Measurements from ENCODE around the gene AP1S3. TPM values are rescaled to one million over a fixed set of nuclear protein-coding genes. Genes with fewer than 3 reads are reported as not detected.

Gene AP1S3
- total RNA-seq, 1 experiment from 2014 or later = 185 TPM

DNA sequence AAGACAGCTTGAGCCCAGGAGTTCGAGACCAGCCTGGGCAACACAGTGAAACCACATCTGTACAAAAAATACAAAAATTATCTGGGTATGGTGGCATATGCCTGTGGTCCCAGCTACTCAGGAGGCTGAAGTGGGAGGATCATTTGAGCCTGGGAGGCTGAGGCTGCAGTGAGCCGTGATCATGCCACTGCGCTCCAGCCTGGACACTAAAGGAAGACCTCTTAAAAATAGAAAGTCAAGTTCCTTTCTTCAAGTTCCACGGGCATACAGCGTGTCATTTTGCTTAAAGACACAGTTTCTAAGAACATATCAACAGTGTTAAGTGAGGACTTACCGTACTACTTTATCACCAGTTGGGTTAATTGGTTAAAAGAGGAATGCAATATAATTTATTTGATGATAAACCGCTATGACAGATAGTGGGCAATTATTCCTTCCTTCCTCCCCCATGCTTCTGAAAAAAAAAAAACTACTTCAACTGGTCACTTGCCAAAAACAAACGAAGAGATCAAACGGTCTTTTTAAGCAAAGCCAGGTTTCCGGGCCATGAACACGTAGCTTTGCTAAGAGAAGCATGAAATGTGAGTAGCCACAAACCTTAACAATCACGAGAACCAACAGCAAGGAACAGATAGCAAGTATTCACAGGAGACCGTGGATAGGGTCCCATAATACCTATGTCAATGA is 21.4 kb downstream of the AP1S3 start:
- CTCF ChIA-PET = interaction anchor here (0.9 kb wide), 1 partner anchor 8 kb away, joined by 3 read pairs; no protein-coding TSS in a partner anchor
- intact Hi-C loops (cut with micrococcal nuclease) = loop anchor here (1.0 kb wide), 1 partner anchor 45 kb away; no protein-coding TSS in a partner anchor
- no peak overlapping the region for H2AFZ ChIP-seq (ENCODE audit: low read depth, low read length, poor library complexity, severe bottlenecking)
- H4K20me1 ChIP-seq (ENCODE audit: insufficient read depth) = peaks cover 4% of the 10 kb centered on the region; the same call in 1 of the 2 replicates
- peaks cover 95% of the 10 kb centered on the region for H3K79me2 ChIP-seq (ENCODE audit: insufficient read depth, low read length)
- RAD21 ChIA-PET (ENCODE audit: low non-redundant PET in 1 of 2, low total read pairs in 2 of 2, uncharacterized antibody in 2 of 2, unreplicated experiment in 2 of 2) = interaction anchor here in 1 of 2 experiments (0.6 kb wide), 1 partner anchor 998 kb away, joined by 3 read pairs; no protein-coding TSS in a partner anchor
- H3K4me3 ChIP-seq (replicated peaks in 1 of 2; ENCODE audit: low read depth in 1 of 2, low read length in 2 of 2) = peak overlapping the region; percentile 20 to 37
- H3K4me2 ChIP-seq (ENCODE audit: low read length) = peak overlapping the region; percentile 53
- H3K27ac ChIP-seq (ENCODE audit: low read depth, low read length) = peak overlapping the region; percentile 99
- peak; percentile 48 for ATAC-seq
- POLR2A ChIA-PET = interaction anchor here (1.1 to 1.2 kb wide), 2 partner anchors 8 to 56 kb away, joined by 3 read pairs; no protein-coding TSS in a partner anchor
- peaks cover 84 to 96% of the 10 kb centered on the region in 2 experiments for H3K4me1 ChIP-seq (ENCODE audit: control insufficient read depth in 1 of 2, insufficient read depth in 2 of 2, low read length in 2 of 2)
- no TSS peak for BruUV-seq (replicated peaks)
- H3K27me3 ChIP-seq (ENCODE audit: insufficient read depth, low read length) = no peaks in the 10 kb centered on the region
- H3K9me2 ChIP-seq (ENCODE audit: insufficient read depth) = no peaks in the 10 kb centered on the region
- no peaks in the 10 kb centered on the region for H3K36me3 ChIP-seq (ENCODE audit: control insufficient read depth in 1 of 2, insufficient read depth in 2 of 2, low read length in 2 of 2)
- peak overlapping the region; percentile 46 for H3K9ac ChIP-seq (ENCODE audit: low read length)
- H3K9me3 ChIP-seq (ENCODE audit: control insufficient read depth in 1 of 2, insufficient read depth in 1 of 2, low read depth in 1 of 2, low read length in 2 of 2) = no peaks in the 10 kb centered on the region
- peak; percentile 81 for DNase-seq (ENCODE audit: low read depth, low spot score)
- TF ChIP-seq ELF1 (IDR thresholded peaks at IDR 0.05; ENCODE audit: borderline replicate concordance, low read depth) = no peak
- TF ChIP-seq RAD21 (IDR thresholded peaks at IDR 0.05; ENCODE audit: low read depth) = peak; percentile 32; the same call in 1 of the 2 replicates
- peak; percentile 23; the same call in 1 of the 2 replicates for TF ChIP-seq CBX3 (IDR thresholded peaks at IDR 0.05; ENCODE audit: low read depth)
- peak; percentile 55; the same call in 1 of the 2 replicates for TF ChIP-seq CEBPB (IDR thresholded peaks at IDR 0.05; ENCODE audit: low read depth)
- TF ChIP-seq EZH2 (IDR thresholded peaks at IDR 0.05) = no peak
- TF ChIP-seq, protein P1, sequence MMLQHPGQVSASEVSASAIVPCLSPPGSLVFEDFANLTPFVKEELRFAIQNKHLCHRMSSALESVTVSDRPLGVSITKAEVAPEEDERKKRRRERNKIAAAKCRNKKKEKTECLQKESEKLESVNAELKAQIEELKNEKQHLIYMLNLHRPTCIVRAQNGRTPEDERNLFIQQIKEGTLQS (IDR thresholded peaks at IDR 0.05) = no peak
- TF ChIP-seq, protein P2, sequence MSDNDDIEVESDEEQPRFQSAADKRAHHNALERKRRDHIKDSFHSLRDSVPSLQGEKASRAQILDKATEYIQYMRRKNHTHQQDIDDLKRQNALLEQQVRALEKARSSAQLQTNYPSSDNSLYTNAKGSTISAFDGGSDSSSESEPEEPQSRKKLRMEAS (IDR thresholded peaks at IDR 0.05) = peak; percentile 79
- peak; percentile 65 for TF ChIP-seq POLR2AphosphoS5 (IDR thresholded peaks at IDR 0.05; ENCODE audit: low read depth, low read length)
- TF ChIP-seq JUND (IDR thresholded peaks at IDR 0.05) = peak; percentile 81
- TF ChIP-seq ZNF274 (IDR thresholded peaks at IDR 0.05; ENCODE audit: low read depth, low read length) = no peak
- peak; percentile 66 for TF ChIP-seq YY1 (IDR thresholded peaks at IDR 0.05; ENCODE audit: extremely low read depth, insufficient replicate concordance, low read depth, low read length)
- TF ChIP-seq EZH2phosphoT487 (IDR thresholded peaks at IDR 0.05; ENCODE audit: borderline replicate concordance) = no peak
- peak; percentile 96 for TF ChIP-seq SP1 (IDR thresholded peaks at IDR 0.05; ENCODE audit: low read depth)
- TF ChIP-seq SRF (IDR thresholded peaks at IDR 0.05; ENCODE audit: low read depth) = no peak
- no peak for TF ChIP-seq ZFX (IDR thresholded peaks at IDR 0.05)
- TF ChIP-seq, protein P3, sequence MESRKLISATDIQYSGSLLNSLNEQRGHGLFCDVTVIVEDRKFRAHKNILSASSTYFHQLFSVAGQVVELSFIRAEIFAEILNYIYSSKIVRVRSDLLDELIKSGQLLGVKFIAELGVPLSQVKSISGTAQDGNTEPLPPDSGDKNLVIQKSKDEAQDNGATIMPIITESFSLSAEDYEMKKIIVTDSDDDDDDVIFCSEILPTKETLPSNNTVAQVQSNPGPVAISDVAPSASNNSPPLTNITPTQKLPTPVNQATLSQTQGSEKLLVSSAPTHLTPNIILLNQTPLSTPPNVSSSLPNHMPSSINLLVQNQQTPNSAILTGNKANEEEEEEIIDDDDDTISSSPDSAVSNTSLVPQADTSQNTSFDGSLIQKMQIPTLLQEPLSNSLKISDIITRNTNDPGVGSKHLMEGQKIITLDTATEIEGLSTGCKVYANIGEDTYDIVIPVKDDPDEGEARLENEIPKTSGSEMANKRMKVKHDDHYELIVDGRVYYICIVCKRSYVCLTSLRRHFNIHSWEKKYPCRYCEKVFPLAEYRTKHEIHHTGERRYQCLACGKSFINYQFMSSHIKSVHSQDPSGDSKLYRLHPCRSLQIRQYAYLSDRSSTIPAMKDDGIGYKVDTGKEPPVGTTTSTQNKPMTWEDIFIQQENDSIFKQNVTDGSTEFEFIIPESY (IDR thresholded peaks at IDR 0.05; ENCODE audit: extremely low read depth, insufficient replicate concordance, low read length) = no peak
- TF ChIP-seq TCF7L2 (IDR thresholded peaks at IDR 0.05; ENCODE audit: borderline replicate concordance, extremely low read depth, insufficient read depth, insufficient read length) = peak; percentile 95
- TF ChIP-seq POLR2A (IDR thresholded peaks at IDR 0.05; ENCODE audit: borderline replicate concordance, extremely low read depth, insufficient read depth, insufficient read length) = no peak
- TF ChIP-seq, protein P4, sequence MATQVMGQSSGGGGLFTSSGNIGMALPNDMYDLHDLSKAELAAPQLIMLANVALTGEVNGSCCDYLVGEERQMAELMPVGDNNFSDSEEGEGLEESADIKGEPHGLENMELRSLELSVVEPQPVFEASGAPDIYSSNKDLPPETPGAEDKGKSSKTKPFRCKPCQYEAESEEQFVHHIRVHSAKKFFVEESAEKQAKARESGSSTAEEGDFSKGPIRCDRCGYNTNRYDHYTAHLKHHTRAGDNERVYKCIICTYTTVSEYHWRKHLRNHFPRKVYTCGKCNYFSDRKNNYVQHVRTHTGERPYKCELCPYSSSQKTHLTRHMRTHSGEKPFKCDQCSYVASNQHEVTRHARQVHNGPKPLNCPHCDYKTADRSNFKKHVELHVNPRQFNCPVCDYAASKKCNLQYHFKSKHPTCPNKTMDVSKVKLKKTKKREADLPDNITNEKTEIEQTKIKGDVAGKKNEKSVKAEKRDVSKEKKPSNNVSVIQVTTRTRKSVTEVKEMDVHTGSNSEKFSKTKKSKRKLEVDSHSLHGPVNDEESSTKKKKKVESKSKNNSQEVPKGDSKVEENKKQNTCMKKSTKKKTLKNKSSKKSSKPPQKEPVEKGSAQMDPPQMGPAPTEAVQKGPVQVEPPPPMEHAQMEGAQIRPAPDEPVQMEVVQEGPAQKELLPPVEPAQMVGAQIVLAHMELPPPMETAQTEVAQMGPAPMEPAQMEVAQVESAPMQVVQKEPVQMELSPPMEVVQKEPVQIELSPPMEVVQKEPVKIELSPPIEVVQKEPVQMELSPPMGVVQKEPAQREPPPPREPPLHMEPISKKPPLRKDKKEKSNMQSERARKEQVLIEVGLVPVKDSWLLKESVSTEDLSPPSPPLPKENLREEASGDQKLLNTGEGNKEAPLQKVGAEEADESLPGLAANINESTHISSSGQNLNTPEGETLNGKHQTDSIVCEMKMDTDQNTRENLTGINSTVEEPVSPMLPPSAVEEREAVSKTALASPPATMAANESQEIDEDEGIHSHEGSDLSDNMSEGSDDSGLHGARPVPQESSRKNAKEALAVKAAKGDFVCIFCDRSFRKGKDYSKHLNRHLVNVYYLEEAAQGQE (IDR thresholded peaks at IDR 0.05; ENCODE audit: low read depth) = no peak
- TF ChIP-seq EGR1 (IDR thresholded peaks at IDR 0.05; ENCODE audit: low read depth) = no peak
